ENCODE measurements around the gene IFTAP. TPM values are rescaled to one million over a fixed set of nuclear protein-coding genes. Genes with fewer than 3 reads are reported as not detected.

The IFTAP gene
- total RNA-seq, 2 donors from 2014 or later = 23.5 to 38.1 TPM

DNA sequence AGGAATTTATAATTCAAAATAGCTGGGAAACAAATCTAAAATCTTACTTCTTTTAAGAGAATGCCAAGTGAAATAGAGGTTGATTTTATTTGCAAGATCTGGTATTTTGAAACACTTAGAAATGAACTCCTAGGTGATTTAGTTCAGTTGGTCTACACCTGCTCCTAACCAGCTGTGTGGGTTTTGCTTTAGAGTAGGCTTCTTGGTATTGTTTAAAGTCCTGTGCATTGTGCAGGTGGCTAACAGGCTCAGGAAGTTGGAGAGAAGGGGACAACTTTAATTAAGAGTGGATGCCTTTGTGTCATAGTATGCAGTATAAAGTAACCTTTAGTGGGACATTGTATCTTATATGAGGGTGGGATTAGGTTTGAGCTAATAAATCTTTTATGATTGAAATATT is 7.8 kb downstream of the IFTAP start:
- intact Hi-C loops (cut with DNase I) = no loop called here
- no peak for TF ChIP-seq POLR2A (IDR thresholded peaks at IDR 0.05)
- TF ChIP-seq, protein P1, sequence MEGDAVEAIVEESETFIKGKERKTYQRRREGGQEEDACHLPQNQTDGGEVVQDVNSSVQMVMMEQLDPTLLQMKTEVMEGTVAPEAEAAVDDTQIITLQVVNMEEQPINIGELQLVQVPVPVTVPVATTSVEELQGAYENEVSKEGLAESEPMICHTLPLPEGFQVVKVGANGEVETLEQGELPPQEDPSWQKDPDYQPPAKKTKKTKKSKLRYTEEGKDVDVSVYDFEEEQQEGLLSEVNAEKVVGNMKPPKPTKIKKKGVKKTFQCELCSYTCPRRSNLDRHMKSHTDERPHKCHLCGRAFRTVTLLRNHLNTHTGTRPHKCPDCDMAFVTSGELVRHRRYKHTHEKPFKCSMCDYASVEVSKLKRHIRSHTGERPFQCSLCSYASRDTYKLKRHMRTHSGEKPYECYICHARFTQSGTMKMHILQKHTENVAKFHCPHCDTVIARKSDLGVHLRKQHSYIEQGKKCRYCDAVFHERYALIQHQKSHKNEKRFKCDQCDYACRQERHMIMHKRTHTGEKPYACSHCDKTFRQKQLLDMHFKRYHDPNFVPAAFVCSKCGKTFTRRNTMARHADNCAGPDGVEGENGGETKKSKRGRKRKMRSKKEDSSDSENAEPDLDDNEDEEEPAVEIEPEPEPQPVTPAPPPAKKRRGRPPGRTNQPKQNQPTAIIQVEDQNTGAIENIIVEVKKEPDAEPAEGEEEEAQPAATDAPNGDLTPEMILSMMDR (IDR thresholded peaks at IDR 0.05) = no peak
- no peak for TF ChIP-seq POLR2AphosphoS5 (IDR thresholded peaks at IDR 0.05)
- no peaks in the 10 kb centered on the region for H3K27me3 ChIP-seq (replicated peaks; ENCODE audit: insufficient read depth)
- H3K27ac ChIP-seq = no peak overlapping the region
- H3K9me3 ChIP-seq = no peaks in the 10 kb centered on the region
- no peak for DNase-seq (ENCODE audit: low spot score)
- H3K4me1 ChIP-seq (replicated peaks) = no peaks in the 10 kb centered on the region
- H3K36me3 ChIP-seq = no peaks in the 10 kb centered on the region
- H3K4me3 ChIP-seq = no peak overlapping the region

DNA sequence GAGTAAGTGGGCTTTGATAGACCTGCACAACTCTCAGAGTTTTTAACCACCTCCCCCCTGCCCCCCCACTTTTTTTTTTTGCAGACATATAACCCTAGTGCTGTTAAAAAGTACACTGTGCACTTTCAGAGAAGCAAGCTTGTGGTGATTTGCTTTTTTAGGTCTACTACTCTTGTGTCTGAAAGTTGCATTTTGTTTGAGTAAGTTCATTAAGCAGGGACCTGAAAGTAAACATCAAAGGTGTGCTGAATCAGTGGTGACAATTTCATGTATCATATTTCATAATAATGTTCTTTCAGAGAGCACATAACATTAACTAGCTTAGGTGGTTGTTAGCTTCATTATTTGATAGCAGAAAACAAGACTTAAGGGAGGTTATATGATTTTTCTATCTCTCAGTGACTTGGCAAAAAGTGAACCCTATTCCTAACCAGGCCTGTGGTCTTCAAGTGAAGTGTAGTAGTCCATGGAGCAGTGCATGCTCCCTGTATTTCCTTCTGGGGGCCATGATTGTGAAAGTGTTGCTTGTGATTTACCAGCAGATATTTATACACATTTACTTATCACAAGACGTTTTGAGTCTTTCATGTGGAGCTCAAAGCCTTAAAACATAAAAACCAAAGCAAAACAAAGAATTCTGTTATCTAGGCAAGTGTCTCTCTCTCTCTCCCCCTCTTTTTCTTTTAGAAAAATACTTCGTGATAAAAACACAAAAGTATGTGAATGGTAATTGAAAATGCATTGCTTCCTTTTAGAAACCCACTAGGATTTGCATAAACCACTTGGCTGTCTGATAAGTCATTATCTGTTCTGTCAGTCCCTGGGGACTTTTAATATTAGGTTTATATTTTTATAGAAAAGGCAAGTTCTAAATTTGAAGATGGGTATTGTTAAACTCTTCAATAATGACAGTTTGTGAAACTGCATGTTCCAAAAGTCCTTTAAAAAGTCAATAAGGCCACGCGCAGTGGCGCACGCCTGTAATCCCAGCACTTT is 11.2 kb downstream of the IFTAP start:
- no peak for DNase-seq (ENCODE audit: low spot score)
- TF ChIP-seq POLR2AphosphoS5 (IDR thresholded peaks at IDR 0.05) (no peak), POLR2A (IDR thresholded peaks at IDR 0.05) (no peak)
- TF ChIP-seq, protein P1 (IDR thresholded peaks at IDR 0.05) = no peak
- Histone ChIP-seq H3K27me3 (replicated peaks; ENCODE audit: insufficient read depth) (no peaks in the 10 kb centered on the region), H3K27ac (no peak overlapping the region), H3K4me3 (no peak overlapping the region), H3K4me1 (replicated peaks) (no peaks in the 10 kb centered on the region), H3K9me3 (no peaks in the 10 kb centered on the region), H3K36me3 (no peaks in the 10 kb centered on the region)
- WGBS = 84% methylated on average over 6 of the region's 6 CpGs
- intact Hi-C loops (cut with DNase I) = no loop called here

DNA sequence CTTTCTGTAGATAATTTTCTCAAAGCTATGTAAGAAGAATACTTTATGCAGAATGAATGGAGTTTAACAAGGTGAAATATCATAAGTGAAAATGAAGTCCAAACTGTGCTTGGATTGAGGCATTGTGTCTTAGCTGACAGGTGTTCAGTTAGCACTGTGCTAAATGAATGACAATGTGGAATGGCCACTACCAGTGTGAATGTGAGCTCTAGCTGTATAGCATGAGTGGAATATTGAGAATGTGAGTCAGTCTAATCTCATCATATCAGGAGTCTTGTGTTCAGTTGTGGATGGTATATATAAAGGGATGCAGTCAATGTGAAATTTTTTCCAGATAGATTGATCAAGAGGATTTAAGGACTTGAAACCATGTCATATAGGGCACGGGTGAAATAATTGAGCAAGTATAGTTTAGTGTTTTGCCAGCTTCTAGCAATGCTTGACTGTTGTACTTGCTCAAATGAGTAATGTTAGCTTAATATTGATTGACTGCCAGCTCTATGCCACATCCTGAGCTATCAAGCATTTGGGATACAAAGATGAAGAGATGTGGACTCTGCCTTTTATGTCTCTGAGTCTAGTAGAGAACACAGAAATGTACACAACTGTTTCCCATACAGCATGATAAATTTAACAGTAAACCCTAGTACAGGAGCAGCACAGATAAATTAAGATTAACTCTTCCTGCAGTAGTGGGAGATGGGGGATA is 14.3 kb downstream of the IFTAP start:
- Histone ChIP-seq H3K27ac (no peak overlapping the region), H3K36me3 (no peaks in the 10 kb centered on the region), H3K4me1 (replicated peaks) (no peaks in the 10 kb centered on the region), H3K9me3 (no peaks in the 10 kb centered on the region), H3K27me3 (replicated peaks; ENCODE audit: insufficient read depth) (no peaks in the 10 kb centered on the region), H3K4me3 (no peak overlapping the region)
- intact Hi-C loops (cut with DNase I) = no loop called here
- WGBS = 95% methylated on average over 1 of the region's 1 CpG
- no peak for DNase-seq (ENCODE audit: low spot score)
- TF ChIP-seq POLR2AphosphoS5 (IDR thresholded peaks at IDR 0.05) (no peak), POLR2A (IDR thresholded peaks at IDR 0.05) (no peak)
- TF ChIP-seq, protein P1 (IDR thresholded peaks at IDR 0.05) = no peak

DNA sequence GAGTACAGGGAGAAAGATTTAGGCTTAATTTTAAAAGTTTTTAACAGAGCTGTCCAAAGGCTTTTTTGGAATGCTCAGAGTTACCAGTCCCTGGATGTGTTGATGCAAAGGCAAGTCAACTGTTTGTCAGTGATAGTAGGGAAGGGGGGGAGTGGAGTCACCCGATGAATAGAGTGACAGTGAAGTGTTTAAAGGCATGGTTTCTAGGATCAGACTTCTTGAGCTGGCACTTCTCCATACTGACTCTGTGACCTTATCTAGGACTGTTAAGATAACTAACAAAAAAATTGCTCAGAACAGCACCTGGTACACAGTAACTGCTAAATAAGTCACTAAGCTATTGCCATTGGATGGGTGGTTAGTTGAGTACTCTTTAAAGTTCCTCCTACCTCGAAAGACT is 15.1 kb downstream of the IFTAP start:
- DNase-seq (ENCODE audit: low spot score) = no peak
- Histone ChIP-seq H3K4me1 (replicated peaks) (no peaks in the 10 kb centered on the region), H3K27ac (no peak overlapping the region), H3K27me3 (replicated peaks; ENCODE audit: insufficient read depth) (no peaks in the 10 kb centered on the region), H3K9me3 (no peaks in the 10 kb centered on the region), H3K36me3 (no peaks in the 10 kb centered on the region), H3K4me3 (no peak overlapping the region)
- TF ChIP-seq POLR2A (IDR thresholded peaks at IDR 0.05) (no peak), POLR2AphosphoS5 (IDR thresholded peaks at IDR 0.05) (no peak)
- TF ChIP-seq, protein P1 (IDR thresholded peaks at IDR 0.05) = no peak
- WGBS = 67% methylated on average over 2 of the region's 2 CpGs
- intact Hi-C loops (cut with DNase I) = no loop called here
